ENCODE measurements around the gene GGPS1.
"Not testable (repeated sequence)": the region's sequence is repeated elsewhere in the genome, so short reads cannot be mapped to it uniquely, and the experiment has no call there.

- TF ChIP-seq HNF4A (conservative IDR thresholded peaks at IDR 0.05); CTCF (IDR thresholded peaks at IDR 0.05; ENCODE audit: low read depth, low read length, missing input control); MAX (IDR thresholded peaks at IDR 0.05); RXRA (IDR thresholded peaks at IDR 0.05); TAF1 (conservative IDR thresholded peaks at IDR 0.05); RAD21 (IDR thresholded peaks at IDR 0.05); JUND (IDR thresholded peaks at IDR 0.05); GABPA (IDR thresholded peaks at IDR 0.05 in 1 of 2, conservative IDR thresholded peaks at IDR 0.05 in 1 of 2); FOXA1 (IDR thresholded peaks at IDR 0.05); YY1 (IDR thresholded peaks at IDR 0.05); EGR1 (IDR thresholded peaks at IDR 0.05; ENCODE audit: low read depth in 2 of 2); SP1 (IDR thresholded peaks at IDR 0.05); REST (IDR thresholded peaks at IDR 0.05); ZBTB33 (IDR thresholded peaks at IDR 0.05): not testable (repeated sequence)
These were observed 57.3 kb downstream of the GGPS1 start for GRCh38 chr1:235385633-235386032.

All from liver (tissue), 3 donors.